HG03342 (cell line): Measurements from ENCODE around the gene ZBTB48.
"Not testable (repeated sequence)": the region's sequence is repeated elsewhere in the genome, so short reads cannot be mapped to it uniquely, and the experiment has no call there.

Experiments
- ATAC-seq: cut with Tn5 transposase; IDR thresholded peaks from one replicate; pipeline ENCODE4 v1.9.1; 2021; ENCODE audit warnings: mild to moderate bottlenecking, moderate library complexity; ENCODE audit not compliant: unreplicated experiment

The ZBTB48 gene

GRCh38 chr1:6579374-6580118 is at the start of gene ZBTB48:
Gene ZBTB48, plus strand, starts transcription at chr1:6579994. Its CDS starts 616 bp downstream, at chr1:6580610.
- peak; percentile 96 for ATAC-seq

GRCh38 chr1:6530504-6531160 is 49.2 kb upstream of the ZBTB48 start:
- ATAC-seq, result no peak

GRCh38 chr1:6531996-6532395 is 47.8 kb upstream of the ZBTB48 start:
- no peak for ATAC-seq

GRCh38 chr1:6534248-6534822 is 45.5 kb upstream of the ZBTB48 start:
- ATAC-seq, result no peak

- ATAC-seq, result no peak
These were observed 44.6 kb upstream of the ZBTB48 start for GRCh38 chr1:6535214-6535613.

GRCh38 chr1:6536291-6536690 is 43.5 kb upstream of the ZBTB48 start:
- ATAC-seq, result no peak

DNA sequence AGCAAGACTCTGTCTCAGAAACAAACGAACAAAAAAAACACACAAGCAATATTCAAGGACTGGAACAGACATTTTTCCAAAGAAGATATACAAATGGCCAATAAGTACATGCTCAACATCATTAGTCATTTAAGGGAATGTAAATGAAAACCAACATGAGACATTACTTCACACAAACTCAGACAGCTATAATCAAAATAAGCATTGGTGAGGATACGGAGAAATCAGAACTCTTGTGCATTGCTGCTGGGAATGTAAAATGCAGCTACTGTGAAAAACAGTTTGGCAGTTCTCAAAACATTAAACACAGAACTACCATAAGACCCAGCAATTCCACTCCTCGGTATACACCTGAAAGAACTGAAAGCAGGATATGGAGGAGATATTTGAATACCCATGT is 40.8 kb upstream of the ZBTB48 start:
- no peak for ATAC-seq

DNA sequence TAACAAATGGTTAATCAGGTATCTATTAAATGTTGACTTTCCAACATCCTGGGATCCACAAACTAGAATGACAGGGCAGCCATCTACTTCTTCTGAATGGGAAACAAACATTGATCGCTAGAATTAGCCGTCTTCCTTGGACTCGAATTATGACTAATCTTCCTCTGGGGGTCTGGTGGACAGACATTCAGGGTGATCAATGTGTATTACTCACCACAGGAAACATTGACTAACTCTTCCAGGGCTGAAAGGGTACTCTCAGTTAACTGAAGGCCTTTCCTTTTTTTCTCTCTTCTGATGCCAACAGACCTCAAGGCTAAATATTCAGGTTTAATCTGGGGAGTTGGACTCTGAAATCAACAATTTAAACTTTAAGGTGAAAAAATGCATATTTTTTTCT is 35.0 kb upstream of the ZBTB48 start:
- ATAC-seq, result no peak

GRCh38 chr1:6545276-6546112 is 34.3 kb upstream of the ZBTB48 start:
- no peak for ATAC-seq

GRCh38 chr1:6546326-6546725 is 33.5 kb upstream of the ZBTB48 start:
- ATAC-seq, result no peak

DNA sequence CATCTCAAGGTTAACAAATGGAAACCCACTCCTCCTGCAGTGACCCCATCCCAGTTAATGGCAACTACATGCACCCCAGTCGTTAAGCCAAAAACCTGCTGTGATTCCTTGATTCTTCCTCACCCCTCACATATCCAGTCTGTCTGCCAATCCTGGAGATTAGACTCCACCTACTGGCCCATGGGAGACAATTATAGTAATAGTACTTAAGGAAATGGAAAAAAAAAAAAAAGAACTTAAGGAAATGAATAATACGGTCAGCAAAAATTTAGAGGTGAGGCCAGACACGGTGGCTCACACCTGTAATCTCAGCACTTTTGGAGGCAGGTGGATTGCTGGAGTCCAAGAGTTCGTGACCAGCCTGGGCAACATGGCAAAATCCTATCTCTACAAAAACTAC is 32.5 kb upstream of the ZBTB48 start:
- ATAC-seq, result no peak

- peak; percentile 89 for ATAC-seq
These were observed 25.5 kb upstream of the ZBTB48 start, which contains the start of gene NOL9 for GRCh38 chr1:6554031-6554906. Gene NOL9, minus strand, starts transcription at chr1:6554513. Its CDS starts 11 bp downstream, at chr1:6554502.

GRCh38 chr1:6554907-6555778 is 24.7 kb upstream of the ZBTB48 start, which contains the start of gene TAS1R1:
Gene TAS1R1, plus strand, starts transcription at chr1:6555307. Its CDS starts 67 bp downstream, at chr1:6555374.
- ATAC-seq, result no peak

- ATAC-seq, result no peak
These were observed 22.2 kb upstream of the ZBTB48 start for GRCh38 chr1:6557597-6557996.

- not testable (repeated sequence) for ATAC-seq
These were observed 20.6 kb upstream of the ZBTB48 start for GRCh38 chr1:6559161-6559560.

GRCh38 chr1:6560267-6560666 is 19.5 kb upstream of the ZBTB48 start:
- no peak for ATAC-seq

GRCh38 chr1:6569033-6569432 is 10.8 kb upstream of the ZBTB48 start:
- ATAC-seq, result no peak

DNA sequence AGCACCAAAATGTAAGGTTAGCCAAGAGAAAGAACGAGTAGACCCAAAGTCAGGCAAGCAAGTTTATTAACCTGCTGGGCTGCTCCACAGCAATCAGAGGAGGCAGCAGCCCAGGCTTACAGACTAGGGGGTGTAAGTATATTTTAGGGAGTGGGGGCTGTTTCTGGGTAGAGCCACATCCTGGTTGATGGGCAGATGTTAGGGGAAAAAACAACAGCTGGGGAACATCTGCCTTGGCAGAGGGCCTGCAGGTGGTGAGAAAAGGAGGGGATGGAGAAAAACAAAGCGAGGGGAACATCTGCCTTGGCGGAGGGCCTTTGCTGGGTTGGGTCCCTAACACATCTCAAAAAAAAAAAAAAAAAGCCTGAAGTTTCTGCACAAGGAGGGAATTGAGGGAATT is 9.7 kb upstream of the ZBTB48 start:
- no peak for ATAC-seq

GRCh38 chr1:6570987-6571386 is 8.8 kb upstream of the ZBTB48 start:
- no peak for ATAC-seq
